K562 (cell line): ENCODE measurements around the gene FUT6. TPM values are rescaled to one million over a fixed set of nuclear protein-coding genes. Genes with fewer than 3 reads are reported as not detected.

ENCODE experiments used
- BRD4 ChIP-seq: fragments of 200-600 bp; sonication (generic); IDR thresholded peaks from 2 replicates; pipeline ENCODE4 v1.6.1; 2017; ENCODE audit warnings: inconsistent platforms
- MED1 ChIP-seq: sonication (generic); formaldehyde crosslinking; IDR thresholded peaks from 2 replicates; pipeline ENCODE4 v1.8.1; 2023; ENCODE audit warnings: missing genetic modification reagents, borderline replicate concordance
- ZNF274 ChIP-seq: IDR thresholded peaks from 2 replicates; pipeline ENCODE4 v1.6.1; 2011; ENCODE audit warnings: low read depth, mild to moderate bottlenecking, low read length, moderate library complexity, borderline replicate concordance
- ZNF282 ChIP-seq: sonication (generic); formaldehyde crosslinking; IDR thresholded peaks from 2 replicates; pipeline ENCODE4 v1.8.1; 2023; ENCODE audit warnings: missing genetic modification reagents
- polyA plus RNA-seq, 8 experiments: library from polyadenylated mRNA; depleted of rRNA in 4 of 8; stranded (reverse) in 5 of 8; unstranded in 3 of 8; fragments of >200 nt; fragmentation: Nextera tagmentation in 2 of 8; fragmentation: Illumina TruSeq in 1 of 8; extraction: Ambion mirVana in 2 of 8; extraction: Trizol in 1 of 8; gene quantifications; 2 replicates each; pipeline versions ENCODE4 v1.2.1 to v1.2.3, GENCODE V29; 2011 to 2014; ENCODE audit warnings: inconsistent platforms in 1 of 8, missing spikeins in 1 of 8
- total RNA-seq, 7 experiments: library from RNA; depleted of rRNA in 6 of 7; stranded (reverse); fragments of >200 nt in 6 of 7; fragmentation: Illumina TruSeq in 2 of 7; extraction: Trizol in 2 of 7; gene quantifications; 2 replicates each; pipeline versions ENCODE4 v1.2.1 to v1.2.3, GENCODE V29; 2011 to 2021; ENCODE audit warnings: low replicate concordance in 1 of 7
- TF ChIP-seq, protein P1 (sequence below): fragments of 450-650 bp; IDR thresholded peaks from 2 replicates; pipeline ENCODE4 v1.6.1; 2016; ENCODE audit warnings: low read depth
- TF ChIP-seq, protein P2 (sequence below): fragments of 450-650 bp; formaldehyde crosslinking; IDR thresholded peaks from 2 replicates; pipeline ENCODE4 v1.4.0; 2022; ENCODE audit warnings: mild to moderate bottlenecking, moderate library complexity
- TF ChIP-seq, protein P3 (sequence below): fragments of 450-650 bp; IDR thresholded peaks from 2 replicates; pipeline ENCODE4 v1.7.0; 2016; ENCODE audit warnings: borderline replicate concordance
- TF ChIP-seq, protein P4 (sequence below): fragments of 150-350 bp; conservative IDR thresholded peaks from 2 replicates; pipeline ENCODE4 v1.6.1; 2014; ENCODE audit warnings: low read length

Gene FUT6
- total and polyA plus RNA-seq, 9 of the 15 experiments (the other 6 are each of a cell fraction or from before 2014, with no cell fraction given): 0.04 TPM; not detected in 8

DNA sequence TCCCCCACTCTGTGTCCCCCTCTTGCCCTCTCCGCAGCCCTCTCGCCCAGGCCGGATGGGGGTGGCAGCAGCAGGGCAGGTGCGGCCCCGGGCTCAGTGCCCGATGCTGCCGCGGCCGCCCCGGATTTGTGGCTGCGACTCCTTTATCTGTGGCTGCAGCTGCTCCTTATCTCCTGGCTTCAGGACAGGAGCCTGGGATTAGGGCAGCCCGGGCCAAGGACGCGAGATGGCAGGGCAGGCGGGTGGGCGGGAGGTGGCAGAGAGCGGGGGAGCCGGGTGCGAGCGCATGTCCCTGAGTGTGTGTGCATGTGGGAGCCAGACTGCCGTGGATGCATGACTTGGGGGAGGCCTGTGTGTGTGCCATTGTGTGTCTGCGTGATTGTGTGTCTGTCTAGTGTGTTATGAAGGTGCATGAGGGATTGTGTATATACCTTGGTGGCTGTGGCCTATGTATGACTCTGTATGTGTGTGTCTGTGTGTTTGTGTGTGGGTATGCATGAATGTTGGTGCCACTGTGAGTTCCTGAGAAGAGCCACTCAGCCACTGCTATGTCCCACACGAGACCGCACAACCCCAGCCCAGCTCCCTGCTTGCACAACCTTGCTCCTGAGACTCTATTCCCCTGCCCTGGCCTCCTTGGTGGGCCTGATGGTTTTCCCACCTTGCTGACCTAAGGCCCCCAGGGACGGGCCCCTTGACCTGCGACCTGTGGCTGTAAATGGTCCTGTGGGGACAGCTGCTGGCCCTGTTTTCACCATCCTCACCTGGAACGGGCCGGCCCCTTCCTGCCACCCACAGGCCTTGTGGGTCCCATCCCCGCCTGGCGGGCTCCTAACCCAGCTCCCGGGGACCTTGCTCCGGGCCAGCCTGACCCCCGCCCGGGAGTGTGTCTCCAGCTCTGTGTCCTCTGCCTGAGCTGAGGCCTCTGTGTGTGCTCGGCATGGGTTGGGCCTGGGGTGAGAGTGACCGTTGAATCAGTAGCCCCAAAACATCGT lies 40.0 kb downstream of the FUT6 start (continued):
- TF ChIP-seq, protein P1, sequence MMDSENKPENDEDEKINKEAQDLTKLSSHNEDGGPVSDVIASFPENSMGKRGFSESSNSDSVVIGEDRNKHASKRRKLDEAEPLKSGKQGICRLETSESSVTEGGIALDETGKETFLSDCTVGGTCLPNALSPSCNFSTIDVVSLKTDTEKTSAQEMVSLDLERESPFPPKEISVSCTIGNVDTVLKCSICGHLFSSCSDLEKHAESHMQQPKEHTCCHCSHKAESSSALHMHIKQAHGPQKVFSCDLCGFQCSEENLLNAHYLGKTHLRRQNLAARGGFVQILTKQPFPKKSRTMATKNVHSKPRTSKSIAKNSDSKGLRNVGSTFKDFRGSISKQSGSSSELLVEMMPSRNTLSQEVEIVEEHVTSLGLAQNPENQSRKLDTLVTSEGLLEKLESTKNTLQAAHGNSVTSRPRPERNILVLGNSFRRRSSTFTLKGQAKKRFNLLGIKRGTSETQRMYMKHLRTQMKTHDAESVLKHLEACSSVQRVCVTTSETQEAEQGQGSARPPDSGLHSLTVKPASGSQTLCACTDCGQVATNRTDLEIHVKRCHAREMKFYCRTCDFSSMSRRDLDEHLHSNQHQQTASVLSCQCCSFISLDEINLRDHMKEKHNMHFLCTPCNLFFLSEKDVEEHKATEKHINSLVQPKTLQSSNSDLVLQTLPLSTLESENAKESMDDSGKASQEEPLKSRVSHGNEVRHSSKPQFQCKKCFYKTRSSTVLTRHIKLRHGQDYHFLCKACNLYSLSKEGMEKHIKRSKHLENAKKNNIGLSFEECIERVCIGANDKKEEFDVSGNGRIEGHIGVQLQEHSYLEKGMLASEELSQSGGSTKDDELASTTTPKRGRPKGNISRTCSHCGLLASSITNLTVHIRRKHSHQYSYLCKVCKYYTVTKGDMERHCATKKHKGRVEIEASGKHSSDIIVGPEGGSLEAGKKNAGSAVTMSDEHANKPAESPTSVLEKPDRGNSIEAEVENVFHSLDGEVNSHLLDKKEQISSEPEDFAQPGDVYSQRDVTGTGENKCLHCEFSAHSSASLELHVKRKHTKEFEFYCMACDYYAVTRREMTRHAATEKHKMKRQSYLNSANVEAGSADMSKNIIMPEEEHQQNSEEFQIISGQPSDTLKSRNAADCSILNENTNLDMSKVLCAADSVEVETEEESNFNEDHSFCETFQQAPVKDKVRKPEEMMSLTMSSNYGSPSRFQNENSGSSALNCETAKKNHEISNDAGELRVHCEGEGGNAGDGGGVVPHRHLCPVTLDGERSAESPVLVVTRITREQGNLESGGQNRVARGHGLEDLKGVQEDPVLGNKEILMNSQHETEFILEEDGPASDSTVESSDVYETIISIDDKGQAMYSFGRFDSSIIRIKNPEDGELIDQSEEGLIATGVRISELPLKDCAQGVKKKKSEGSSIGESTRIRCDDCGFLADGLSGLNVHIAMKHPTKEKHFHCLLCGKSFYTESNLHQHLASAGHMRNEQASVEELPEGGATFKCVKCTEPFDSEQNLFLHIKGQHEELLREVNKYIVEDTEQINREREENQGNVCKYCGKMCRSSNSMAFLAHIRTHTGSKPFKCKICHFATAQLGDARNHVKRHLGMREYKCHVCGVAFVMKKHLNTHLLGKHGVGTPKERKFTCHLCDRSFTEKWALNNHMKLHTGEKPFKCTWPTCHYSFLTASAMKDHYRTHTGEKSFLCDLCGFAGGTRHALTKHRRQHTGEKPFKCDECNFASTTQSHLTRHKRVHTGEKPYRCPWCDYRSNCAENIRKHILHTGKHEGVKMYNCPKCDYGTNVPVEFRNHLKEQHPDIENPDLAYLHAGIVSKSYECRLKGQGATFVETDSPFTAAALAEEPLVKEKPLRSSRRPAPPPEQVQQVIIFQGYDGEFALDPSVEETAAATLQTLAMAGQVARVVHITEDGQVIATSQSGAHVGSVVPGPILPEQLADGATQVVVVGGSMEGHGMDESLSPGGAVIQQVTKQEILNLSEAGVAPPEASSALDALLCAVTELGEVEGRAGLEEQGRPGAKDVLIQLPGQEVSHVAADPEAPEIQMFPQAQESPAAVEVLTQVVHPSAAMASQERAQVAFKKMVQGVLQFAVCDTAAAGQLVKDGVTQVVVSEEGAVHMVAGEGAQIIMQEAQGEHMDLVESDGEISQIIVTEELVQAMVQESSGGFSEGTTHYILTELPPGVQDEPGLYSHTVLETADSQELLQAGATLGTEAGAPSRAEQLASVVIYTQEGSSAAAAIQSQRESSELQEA: no peak
- TF ChIP-seq ZNF274 (peak; percentile 67; the same call in 1 of the 2 replicates), BRD4 (no peak), ZNF282 (CRISPR knock-in tag) (no peak), MED1 (CRISPR knock-in tag) (no peak)
- TF ChIP-seq, protein P2, sequence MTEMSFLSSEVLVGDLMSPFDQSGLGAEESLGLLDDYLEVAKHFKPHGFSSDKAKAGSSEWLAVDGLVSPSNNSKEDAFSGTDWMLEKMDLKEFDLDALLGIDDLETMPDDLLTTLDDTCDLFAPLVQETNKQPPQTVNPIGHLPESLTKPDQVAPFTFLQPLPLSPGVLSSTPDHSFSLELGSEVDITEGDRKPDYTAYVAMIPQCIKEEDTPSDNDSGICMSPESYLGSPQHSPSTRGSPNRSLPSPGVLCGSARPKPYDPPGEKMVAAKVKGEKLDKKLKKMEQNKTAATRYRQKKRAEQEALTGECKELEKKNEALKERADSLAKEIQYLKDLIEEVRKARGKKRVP (CRISPR knock-in tag): peak; percentile 63; the same call in 1 of the 2 replicates
- TF ChIP-seq, protein P3, sequence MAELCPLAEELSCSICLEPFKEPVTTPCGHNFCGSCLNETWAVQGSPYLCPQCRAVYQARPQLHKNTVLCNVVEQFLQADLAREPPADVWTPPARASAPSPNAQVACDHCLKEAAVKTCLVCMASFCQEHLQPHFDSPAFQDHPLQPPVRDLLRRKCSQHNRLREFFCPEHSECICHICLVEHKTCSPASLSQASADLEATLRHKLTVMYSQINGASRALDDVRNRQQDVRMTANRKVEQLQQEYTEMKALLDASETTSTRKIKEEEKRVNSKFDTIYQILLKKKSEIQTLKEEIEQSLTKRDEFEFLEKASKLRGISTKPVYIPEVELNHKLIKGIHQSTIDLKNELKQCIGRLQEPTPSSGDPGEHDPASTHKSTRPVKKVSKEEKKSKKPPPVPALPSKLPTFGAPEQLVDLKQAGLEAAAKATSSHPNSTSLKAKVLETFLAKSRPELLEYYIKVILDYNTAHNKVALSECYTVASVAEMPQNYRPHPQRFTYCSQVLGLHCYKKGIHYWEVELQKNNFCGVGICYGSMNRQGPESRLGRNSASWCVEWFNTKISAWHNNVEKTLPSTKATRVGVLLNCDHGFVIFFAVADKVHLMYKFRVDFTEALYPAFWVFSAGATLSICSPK: 0 out of 2 replicates have a peak, but pooled peaks have one; percentile 42
- TF ChIP-seq, protein P4, sequence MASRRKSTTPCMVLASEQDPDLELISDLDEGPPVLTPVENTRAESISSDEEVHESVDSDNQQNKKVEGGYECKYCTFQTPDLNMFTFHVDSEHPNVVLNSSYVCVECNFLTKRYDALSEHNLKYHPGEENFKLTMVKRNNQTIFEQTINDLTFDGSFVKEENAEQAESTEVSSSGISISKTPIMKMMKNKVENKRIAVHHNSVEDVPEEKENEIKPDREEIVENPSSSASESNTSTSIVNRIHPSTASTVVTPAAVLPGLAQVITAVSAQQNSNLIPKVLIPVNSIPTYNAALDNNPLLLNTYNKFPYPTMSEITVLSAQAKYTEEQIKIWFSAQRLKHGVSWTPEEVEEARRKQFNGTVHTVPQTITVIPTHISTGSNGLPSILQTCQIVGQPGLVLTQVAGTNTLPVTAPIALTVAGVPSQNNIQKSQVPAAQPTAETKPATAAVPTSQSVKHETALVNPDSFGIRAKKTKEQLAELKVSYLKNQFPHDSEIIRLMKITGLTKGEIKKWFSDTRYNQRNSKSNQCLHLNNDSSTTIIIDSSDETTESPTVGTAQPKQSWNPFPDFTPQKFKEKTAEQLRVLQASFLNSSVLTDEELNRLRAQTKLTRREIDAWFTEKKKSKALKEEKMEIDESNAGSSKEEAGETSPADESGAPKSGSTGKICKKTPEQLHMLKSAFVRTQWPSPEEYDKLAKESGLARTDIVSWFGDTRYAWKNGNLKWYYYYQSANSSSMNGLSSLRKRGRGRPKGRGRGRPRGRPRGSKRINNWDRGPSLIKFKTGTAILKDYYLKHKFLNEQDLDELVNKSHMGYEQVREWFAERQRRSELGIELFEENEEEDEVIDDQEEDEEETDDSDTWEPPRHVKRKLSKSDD: no peak
